MCF 10A (cell line): ENCODE results near the gene KDM3B. TPM values are rescaled to one million over a fixed set of nuclear protein-coding genes. Genes with fewer than 3 reads are reported as not detected.

Experiments
- BruUV-seq: library from RNA; stranded (reverse); fragments of 400-500 nt; replicated peaks from 2 replicates; lab custom pipeline; 2021; lab: Mats Ljungman, UMichigan
- CTCF ChIA-PET: fragments of 300-600 bp; sonication (Branson Sonifier 250); formaldehyde crosslinking; extraction: SDS; loops from one replicate; lab custom pipeline; 2021; ENCODE audit warnings: antibody characterized with exemption, inconsistent platforms; lab: Yijun Ruan, JAX
- POLR2A ChIA-PET: fragments of 300-600, 350-650 bp; sonication (Branson Sonifier 250); formaldehyde crosslinking; extraction: SDS; loops from one replicate; lab custom pipeline; 2020; ENCODE audit warnings: antibody characterized with exemption, inconsistent platforms; lab: Yijun Ruan, JAX
- DNase-seq: peaks from one replicate; pipeline ENCODE4 v3.0.0-alpha.2; 2018; ENCODE audit not compliant: unreplicated experiment
- H3K27ac Mint-ChIP-seq: one replicate; pipeline ENCODE4 v1.8.0; 2022; ENCODE audit warnings: mild to moderate bottlenecking, low read depth, mixed read lengths; ENCODE audit not compliant: unreplicated experiment
- H3K27me3 Mint-ChIP-seq: one replicate; pipeline ENCODE4 v1.8.0; 2022; ENCODE audit warnings: mixed read lengths; ENCODE audit not compliant: insufficient read depth, unreplicated experiment
- H3K36me3 Mint-ChIP-seq: one replicate; pipeline ENCODE4 v1.8.0; 2022; ENCODE audit warnings: mild to moderate bottlenecking, moderate library complexity, mixed read lengths; ENCODE audit not compliant: insufficient read depth, unreplicated experiment
- H3K4me1 Mint-ChIP-seq: one replicate; pipeline ENCODE4 v1.8.0; 2022; ENCODE audit warnings: mixed read lengths; ENCODE audit not compliant: insufficient read depth, unreplicated experiment
- H3K4me3 Mint-ChIP-seq: one replicate; pipeline ENCODE4 v1.8.0; 2022; ENCODE audit warnings: mild to moderate bottlenecking, moderate library complexity, mixed read lengths; ENCODE audit not compliant: unreplicated experiment
- H3K9me3 Mint-ChIP-seq: one replicate; pipeline ENCODE4 v1.8.0; 2022; ENCODE audit warnings: mixed read lengths; ENCODE audit not compliant: unreplicated experiment
- CTCF ChIP-seq: fragments of 200-600 bp; IDR thresholded peaks from one replicate; pipeline ENCODE4 v1.8.0; 2022; ENCODE audit warnings: antibody characterized with exemption, mild to moderate bottlenecking; ENCODE audit not compliant: unreplicated experiment
- intact Hi-C: fragments of 100-400 bp; cut with micrococcal nuclease; formaldehyde crosslinking; loops from 2 replicates; pipeline ENCODE4 v1.14.1; 2022
- total RNA-seq: library from RNA; stranded (reverse); gene quantifications from 2 replicates; pipeline ENCODE4 v1.2.3, GENCODE V29; 2022

KDM3B gene
- total RNA-seq, 1 experiment from 2014 or later, result 57.8 TPM

GRCh38 chr5:138337685-138338410, 14.6 kb upstream of the KDM3B start, which contains the start of gene FAM53C:
Gene FAM53C (plus strand): TSS chr5:138338266. CDS start chr5:138341336, 3,070 bp downstream.
- TF ChIP-seq CTCF, result no peak
- BruUV-seq, result no TSS peak
- peak; percentile 97 for DNase-seq
- Mint-ChIP-seq H3K9me3 (no peaks in the 10 kb centered on the region), H3K4me3 (peak within 1 kb of the TSS; percentile 88), H3K36me3 (peaks cover 20% of the 10 kb centered on the region), H3K27ac (peak within 1 kb of the TSS; percentile 100), H3K4me1 (peaks cover 48% of the 10 kb centered on the region), H3K27me3 (no peaks in the 10 kb centered on the region)
- ChIA-PET POLR2A (interaction anchor here (0.6 to 13.3 kb wide), 19 partner anchors 8 to 237 kb away, joined by 3 to 395 read pairs (median 5); partner anchors contain the start of genes BRD8, CDC23, ETF1 and HSPA9), CTCF (interaction anchor here (0.6 to 13.7 kb wide), 9 partner anchors 13 to 127 kb away, joined by 3 to 323 read pairs (median 3); partner anchors contain the start of gene KDM3B)
- intact Hi-C loops, result loop anchor here (5.0 to 10.0 kb wide), 2 partner anchors 207 to 586 kb away; partner anchors contain the start of genes ETF1 and HNRNPA0

DNA sequence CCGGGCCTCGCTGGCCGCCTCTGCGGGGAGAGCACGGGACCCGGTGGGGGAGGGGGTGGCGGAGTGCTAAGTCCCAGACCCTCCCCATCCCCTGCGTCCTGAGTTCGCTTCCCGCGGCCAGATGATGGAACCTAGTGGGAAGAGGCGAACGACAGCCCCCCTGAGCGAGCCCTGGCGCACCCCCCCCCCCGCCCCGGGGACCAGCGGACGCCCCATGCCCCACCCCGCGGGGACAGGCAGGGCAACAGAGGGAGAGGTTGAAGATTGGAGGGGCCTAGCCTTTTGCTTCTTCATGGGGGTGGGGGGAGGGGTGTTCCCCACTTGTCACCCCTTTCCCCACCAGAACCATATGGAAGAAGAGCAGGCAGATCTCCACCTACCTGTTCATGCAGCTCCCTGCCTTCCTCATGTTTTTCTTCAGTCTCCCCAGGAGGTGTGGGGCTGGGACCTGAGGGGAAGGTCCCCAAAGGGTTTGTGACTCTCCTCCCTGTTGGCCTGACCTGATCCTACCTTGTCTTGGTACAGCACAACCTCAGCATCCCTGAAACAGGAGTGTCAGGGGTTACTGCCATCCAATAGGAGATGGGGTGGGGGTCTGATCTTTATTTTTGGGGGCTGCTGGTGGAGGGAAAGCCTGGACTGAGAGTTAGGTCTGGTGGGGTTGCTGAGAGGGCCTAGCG, 13.9 kb upstream of the KDM3B start:
- no peak for DNase-seq
- POLR2A ChIA-PET, result interaction anchor here (0.6 to 13.3 kb wide), 16 partner anchors 7 to 237 kb away, joined by 3 to 395 read pairs (median 6); partner anchors contain the start of genes BRD8, CDC23, ETF1 and HSPA9
- BruUV-seq, result no TSS peak
- peaks cover 48% of the 10 kb centered on the region for H3K4me1 Mint-ChIP-seq
- CTCF ChIA-PET, result interaction anchor here (0.6 to 13.7 kb wide), 9 partner anchors 14 to 128 kb away, joined by 3 to 323 read pairs (median 4); partner anchors contain the start of gene KDM3B
- H3K9me3 Mint-ChIP-seq, result no peaks in the 10 kb centered on the region
- peaks cover 27% of the 10 kb centered on the region for H3K36me3 Mint-ChIP-seq
- H3K4me3 Mint-ChIP-seq, result peak overlapping the region; percentile 88
- no peak for TF ChIP-seq CTCF
- peak overlapping the region; percentile 100 for H3K27ac Mint-ChIP-seq
- no peaks in the 10 kb centered on the region for H3K27me3 Mint-ChIP-seq
- intact Hi-C loops, result loop anchor here (1.0 to 10.0 kb wide), 3 partner anchors 13 to 586 kb away; partner anchors contain the start of genes ETF1 and HNRNPA0

DNA sequence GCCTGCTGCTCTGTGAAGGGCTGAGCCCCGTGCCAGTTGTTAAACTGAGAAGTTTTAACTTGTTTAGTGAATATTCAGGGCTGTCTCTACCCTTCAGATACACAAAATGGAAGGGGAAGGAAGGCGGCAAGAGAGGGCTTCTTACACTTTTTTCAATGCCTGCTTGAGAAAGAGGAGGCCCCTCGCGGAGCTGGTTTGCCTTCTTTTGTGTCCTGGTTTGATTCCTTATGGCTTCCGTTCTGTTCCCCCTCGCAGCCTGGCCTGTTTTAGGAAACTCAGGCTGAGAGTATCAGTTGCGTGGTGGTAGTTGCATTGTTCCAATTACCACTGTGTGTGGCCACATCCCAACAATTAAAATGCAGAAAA, 13.4 kb upstream of the KDM3B start:
- intact Hi-C loops, result loop anchor here (1.0 to 10.0 kb wide), 3 partner anchors 12 to 587 kb away; partner anchors contain the start of genes ETF1 and HNRNPA0
- Mint-ChIP-seq H3K4me3 (peak overlapping the region; percentile 88), H3K27ac (peak overlapping the region; percentile 100), H3K36me3 (peaks cover 32% of the 10 kb centered on the region), H3K27me3 (no peaks in the 10 kb centered on the region), H3K9me3 (no peaks in the 10 kb centered on the region), H3K4me1 (peaks cover 48% of the 10 kb centered on the region)
- POLR2A ChIA-PET, result interaction anchor here (0.7 to 13.3 kb wide), 9 partner anchors 8 to 161 kb away, joined by 3 to 395 read pairs (median 3); partner anchors contain the start of genes BRD8, CDC23, KDM3B and KIF20A
- CTCF ChIA-PET, result interaction anchor here (0.6 to 13.7 kb wide), 6 partner anchors 13 to 116 kb away, joined by 3 to 323 read pairs (median 4); partner anchors contain the start of gene KDM3B
- DNase-seq, result peak; percentile 23
- TSS peak; percentile 48 for BruUV-seq
- no peak for TF ChIP-seq CTCF
